B cell (primary cell): Measurements from ENCODE around the gene CDC42BPB. TPM values are rescaled to one million over a fixed set of nuclear protein-coding genes. Genes with fewer than 3 reads are reported as not detected.

Source experiments
- ATAC-seq: fragments of 200-7000 bp; cut with Tn5 transposase; one replicate; pipeline ENCODE4 v1.10.0; 2021; ENCODE audit warnings: low read depth, mild to moderate bottlenecking, moderate number of reproducible peaks, moderate library complexity
- CTCF ChIA-PET: fragments of 350-600 bp; sonication (Branson Sonifier 250); formaldehyde crosslinking; loops from one replicate; lab custom pipeline; 2021; ENCODE audit warnings: antibody characterized with exemption, inconsistent platforms; lab: Charles Lee
- POLR2A ChIA-PET: fragments of 350-600 bp; sonication (Branson Sonifier 250); formaldehyde crosslinking; loops from one replicate; lab custom pipeline; 2021; ENCODE audit warnings: antibody characterized with exemption; lab: Charles Lee
- DNase-seq: peaks from one replicate; pipeline ENCODE4 v3.0.0; 2013
- H2AFZ ChIP-seq: 2 replicates; pipeline ENCODE4 v1.6.1; 2012; ENCODE audit warnings: mild to moderate bottlenecking, low read depth, low read length; ENCODE audit not compliant: insufficient read depth, poor library complexity, severe bottlenecking
- H3K27ac ChIP-seq, 2 donors: 1 replicate in 1 of 2; 2 replicates in 1 of 2; pipeline ENCODE4 v1.5.1; 2012 to 2013; ENCODE audit warnings: low read length in 2 of 2, mild to moderate bottlenecking in 2 of 2, moderate library complexity in 1 of 2
- H3K27me3 ChIP-seq, 4 experiments: fragments of 200-600 bp in 1 of 4; sonication (generic) in 1 of 4; replicated peaks in 1 of 4; 1 replicate in 2 of 4; 2 replicates in 2 of 4; pipeline versions ENCODE4 v1.6.1 to v1.7.0; 2013 to 2016; ENCODE audit warnings: low read length in 3 of 4, mild to moderate bottlenecking in 2 of 4, mixed read lengths in 1 of 4, moderate library complexity in 1 of 4; ENCODE audit not compliant: insufficient read depth in 4 of 4, control insufficient read depth in 3 of 4; ENCODE audit errors: control extremely low read depth in 1 of 4
- H3K36me3 ChIP-seq, 2 experiments: replicated peaks in 1 of 2; 1 replicate in 1 of 2; 2 replicates in 1 of 2; pipeline versions ENCODE4 v1.6.1 to v1.7.1; 2013; ENCODE audit warnings: low read length in 1 of 2; ENCODE audit not compliant: insufficient read depth in 2 of 2, control insufficient read depth in 1 of 2; ENCODE audit errors: control extremely low read depth in 1 of 2, extremely low read depth in 1 of 2
- H3K4me1 ChIP-seq, 2 donors: fragments of 200-600 bp in 1 of 2; sonication (generic) in 1 of 2; 1 replicate in 1 of 2; 2 replicates in 1 of 2; pipeline versions ENCODE4 v1.5.1 to v1.6.1; 2013 to 2017; ENCODE audit warnings: low read length in 2 of 2; ENCODE audit not compliant: control insufficient read depth in 2 of 2, insufficient read depth in 2 of 2
- H3K4me2 ChIP-seq: replicated peaks from 2 replicates; pipeline ENCODE3; 2012; ENCODE audit warnings: mild to moderate bottlenecking, low read depth, low read length; ENCODE audit not compliant: poor library complexity, severe bottlenecking
- H3K4me3 ChIP-seq, 5 experiments: fragments of 200-600 bp in 1 of 5; sonication (generic) in 1 of 5; 1 replicate in 3 of 5; 2 replicates in 2 of 5; pipeline versions ENCODE4 v1.5.1 to v1.7.0; 2011 to 2016; ENCODE audit warnings: low read length in 4 of 5, mild to moderate bottlenecking in 4 of 5, low read depth in 2 of 5, control low read depth in 1 of 5, moderate library complexity in 1 of 5; ENCODE audit not compliant: insufficient read depth in 1 of 5; ENCODE audit errors: control extremely low read depth in 1 of 5, extremely low read depth in 1 of 5
- H3K79me2 ChIP-seq: fragments of 200-600 bp; sonication (generic); one replicate; pipeline ENCODE4 v1.6.0; 2016; ENCODE audit warnings: low read length; ENCODE audit not compliant: control insufficient read depth, insufficient read depth
- H3K9ac ChIP-seq: fragments of 200-600 bp; sonication (generic); 2 replicates; pipeline ENCODE4 v1.6.1; 2017; ENCODE audit warnings: mild to moderate bottlenecking, low read length, moderate library complexity
- H3K9me3 ChIP-seq, 3 donors: one replicate each; pipeline versions ENCODE4 v1.6.1 to v1.7.1; 2013; ENCODE audit warnings: low read length in 2 of 3; ENCODE audit not compliant: control insufficient read depth in 2 of 3, insufficient read depth in 1 of 3; ENCODE audit errors: control extremely low read depth in 1 of 3
- H4K20me1 ChIP-seq: 2 replicates; pipeline ENCODE4 v1.6.0; 2012; ENCODE audit warnings: mild to moderate bottlenecking, low read length; ENCODE audit not compliant: insufficient read depth, control insufficient read depth, poor library complexity, severe bottlenecking
- H3K27ac Mint-ChIP-seq: one replicate; pipeline ENCODE4 v1.8.0; 2021; ENCODE audit warnings: mixed read lengths
- H3K27me3 Mint-ChIP-seq: one replicate; pipeline ENCODE4 v1.8.0; 2021; ENCODE audit warnings: mixed read lengths
- H3K4me1 Mint-ChIP-seq: one replicate; pipeline ENCODE4 v1.8.0; 2021; ENCODE audit warnings: mixed read lengths
- H3K4me3 Mint-ChIP-seq: one replicate; pipeline ENCODE4 v1.8.0; 2021; ENCODE audit warnings: mixed read lengths
- H3K9me3 Mint-ChIP-seq: one replicate; pipeline ENCODE4 v1.8.0; 2022; ENCODE audit warnings: mixed read lengths; ENCODE audit not compliant: insufficient read depth
- CTCF ChIP-seq: fragments of 200-600 bp; IDR thresholded peaks from one replicate; pipeline ENCODE4 v1.8.0; 2022; ENCODE audit warnings: antibody characterized with exemption, mild to moderate bottlenecking
- EZH2 ChIP-seq: IDR thresholded peaks from 2 replicates; pipeline ENCODE4 v1.6.1; 2012; ENCODE audit warnings: borderline replicate concordance, low read depth, mild to moderate bottlenecking, moderate library complexity, low read length; ENCODE audit not compliant: insufficient read depth, poor library complexity, severe bottlenecking
- WGBS: methylation state at CpG from one replicate; pipeline ENCODE4 v1.1.5; 2013; ENCODE audit warnings: missing lambda C conversion rate; ENCODE audit not compliant: insufficient coverage; 5-methylcytosine and 5-hydroxymethylcytosine counted together
- intact Hi-C: fragments of 100-400 bp; cut with micrococcal nuclease; formaldehyde crosslinking; loops from one replicate; pipeline ENCODE4 v1.10.0; 2022
- polyA plus RNA-seq: library from polyadenylated mRNA; depleted of rRNA; stranded (reverse); fragments of >200 nt; gene quantifications from 2 replicates; pipeline ENCODE4 v1.2.3, GENCODE V29; 2012
- total RNA-seq, 2 donors: library from RNA; stranded (reverse); fragments of 120-200 nt in 1 of 2; gene quantifications; 1 replicate in 1 of 2; 2 replicates in 1 of 2; pipeline versions ENCODE4 v1.2.3 to v1.2.4, GENCODE V29; 2013 to 2022

CDC42BPB gene
- total and polyA plus RNA-seq, 2 donors (not counting 1 experiment from before 2014, with no cell fraction given), result 23.9 to 52.5 TPM

GRCh38 chr14:103074729-103075367 is 17.5 kb upstream of the CDC42BPB start:
- Histone ChIP-seq H3K4me1 (peaks cover 10 to 22% of the 10 kb centered on the region in 2 donors), H3K4me2 (peak overlapping the region; percentile 89), H3K27ac (no peak overlapping the region), H4K20me1 (no peaks in the 10 kb centered on the region), H2AFZ (peak overlapping the region; percentile 82), H3K36me3 (no peaks in the 10 kb centered on the region), H3K27me3 (peaks cover 0 to 14% (median 3%) of the 10 kb centered on the region in 4 experiments), H3K79me2 (no peaks in the 10 kb centered on the region), H3K9ac (peak overlapping the region; percentile 57), H3K9me3 (peaks cover 0 to 3% (median 0%) of the 10 kb centered on the region in 3 donors), H3K4me3 (peak overlapping the region in 4 of 5 experiments; percentile 41 to 60 (median 50))
- ATAC-seq (no peak), DNase-seq (no peak)
- H3K4me1 Mint-ChIP-seq, result peaks cover 7% of the 10 kb centered on the region
- 33% methylated on average over 21 of the region's 21 CpGs for WGBS
- H3K27ac Mint-ChIP-seq, result peak overlapping the region; percentile 32
- ChIA-PET POLR2A (interaction anchor here (0.6 kb wide), 1 partner anchor 526 kb away, joined by 3 read pairs; no protein-coding TSS in a partner anchor), CTCF (interaction anchor here (0.6 to 2.4 kb wide), 12 partner anchors 12 to 381 kb away, joined by 3 to 18 read pairs (median 4); no protein-coding TSS in a partner anchor)
- H3K9me3 Mint-ChIP-seq, result no peaks in the 10 kb centered on the region
- H3K4me3 Mint-ChIP-seq, result peak overlapping the region; percentile 66
- intact Hi-C loops, result loop anchor here (1.0 to 5.0 kb wide), 5 partner anchors 16 to 472 kb away; partner anchors contain the start of gene CDC42BPB
- H3K27me3 Mint-ChIP-seq, result no peaks in the 10 kb centered on the region
- TF ChIP-seq CTCF (no peak), EZH2 (no peak)
